GM23338 (cell line): ENCODE data around the gene CANT1.

Source experiments
- CTCF ChIP-seq, 2 experiments: fragments of 200-600 bp in 1 of 2; sonication (generic) in 1 of 2; conservative IDR thresholded peaks; 2 replicates each; pipeline versions ENCODE4 v1.5.1 to v1.6.1; 2016 to 2017; ENCODE audit warnings: antibody characterized with exemption in 2 of 2, low read depth in 2 of 2, mild to moderate bottlenecking in 2 of 2, moderate library complexity in 1 of 2
- ETS1 ChIP-seq: IDR thresholded peaks from 2 replicates; pipeline ENCODE4 v1.6.1; 2016; ENCODE audit warnings: antibody characterized with exemption
- EZH2 ChIP-seq: fragments of 200-600 bp; sonication (generic); IDR thresholded peaks from one replicate; pipeline ENCODE4 v1.8.0; 2017; ENCODE audit warnings: antibody characterized with exemption, mild to moderate bottlenecking, low read depth; ENCODE audit not compliant: unreplicated experiment
- EZH2phosphoT487 ChIP-seq: fragments of 200-600 bp; sonication (generic); IDR thresholded peaks from one replicate; pipeline ENCODE4 v1.8.1; 2018; ENCODE audit warnings: antibody characterized with exemption; ENCODE audit not compliant: unreplicated experiment
- JUNB ChIP-seq: IDR thresholded peaks from one replicate; pipeline ENCODE4 v1.6.1; 2016; ENCODE audit warnings: antibody characterized with exemption; ENCODE audit not compliant: unreplicated experiment
- POLR2AphosphoS5 ChIP-seq: IDR thresholded peaks from 2 replicates; pipeline ENCODE4 v1.6.1; 2016; ENCODE audit warnings: antibody characterized with exemption, low read depth

- no peak for TF ChIP-seq CTCF (conservative IDR thresholded peaks at IDR 0.05; ENCODE audit: low read depth in 2 of 2)
- no peak for TF ChIP-seq POLR2AphosphoS5
- no peak for TF ChIP-seq ETS1
- TF ChIP-seq JUNB = no peak
- TF ChIP-seq EZH2 = no peak
- no peak for TF ChIP-seq EZH2phosphoT487
Observed at GRCh38 chr17:78973196-78973595, 36.4 kb downstream of the CANT1 start.
